HG03460 (cell line): Measurements from ENCODE around the gene SDK1.
"Not testable (repeated sequence)": the region's sequence is repeated elsewhere in the genome, so short reads cannot be mapped to it uniquely, and the experiment has no call there.

Experiments used
- ATAC-seq: cut with Tn5 transposase; IDR thresholded peaks from one replicate; pipeline ENCODE4 v1.9.1; 2021; ENCODE audit not compliant: unreplicated experiment

SDK1 gene

GRCh38 chr7:4203626-4204512 lies 902.8 kb downstream of the SDK1 start:
- ATAC-seq, result no peak

GRCh38 chr7:4204513-4205165 lies 903.6 kb downstream of the SDK1 start:
- no peak for ATAC-seq

DNA sequence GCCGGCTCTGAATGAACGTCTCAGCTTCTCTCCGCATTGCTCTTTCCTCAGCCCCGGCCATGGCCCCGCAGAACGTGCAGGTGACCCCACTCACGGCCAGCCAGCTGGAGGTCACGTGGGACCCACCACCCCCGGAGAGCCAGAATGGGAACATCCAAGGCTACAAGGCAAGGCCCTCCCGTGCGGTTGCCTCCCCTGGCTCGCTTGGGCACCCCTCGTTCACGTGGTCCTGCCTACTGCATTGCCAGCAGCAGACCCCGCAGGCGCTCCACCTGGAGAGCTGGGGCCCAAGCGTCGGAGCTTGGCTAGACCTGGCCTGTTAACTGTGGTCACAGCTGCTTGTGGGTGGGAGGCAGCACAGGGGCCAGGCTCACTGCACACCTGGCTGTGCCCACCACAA lies 904.8 kb downstream of the SDK1 start:
- ATAC-seq, result no peak

GRCh38 chr7:4207011-4207410 lies 906.0 kb downstream of the SDK1 start:
- ATAC-seq, result no peak

GRCh38 chr7:4208086-4208485 lies 907.0 kb downstream of the SDK1 start:
- no peak for ATAC-seq

GRCh38 chr7:4208586-4208985 lies 907.5 kb downstream of the SDK1 start:
- ATAC-seq, result no peak

DNA sequence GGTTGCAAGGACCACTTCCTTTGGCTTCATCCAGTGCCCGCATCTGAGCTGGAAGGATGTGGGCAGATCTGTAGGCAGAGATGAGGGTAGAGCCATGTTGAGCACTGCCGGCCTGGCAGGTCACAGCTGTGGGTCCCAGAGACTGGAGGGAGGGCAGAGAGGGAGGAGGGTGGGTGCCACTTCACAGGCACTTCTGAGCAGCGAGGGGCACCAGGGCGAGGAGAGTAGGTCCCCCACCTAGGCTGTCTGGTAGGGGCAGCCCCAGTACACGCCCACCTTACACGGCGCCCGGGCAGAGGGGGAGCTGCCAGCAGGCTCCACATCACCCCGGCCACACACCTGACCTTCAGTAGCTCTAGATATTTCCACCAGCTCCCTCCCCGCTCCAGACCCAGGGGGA lies 908.1 kb downstream of the SDK1 start:
- ATAC-seq, result no peak

- ATAC-seq, result no peak
Measured at GRCh38 chr7:4209966-4210365, 908.9 kb downstream of the SDK1 start.

GRCh38 chr7:4210821-4211220 lies 909.8 kb downstream of the SDK1 start:
- ATAC-seq, result no peak

DNA sequence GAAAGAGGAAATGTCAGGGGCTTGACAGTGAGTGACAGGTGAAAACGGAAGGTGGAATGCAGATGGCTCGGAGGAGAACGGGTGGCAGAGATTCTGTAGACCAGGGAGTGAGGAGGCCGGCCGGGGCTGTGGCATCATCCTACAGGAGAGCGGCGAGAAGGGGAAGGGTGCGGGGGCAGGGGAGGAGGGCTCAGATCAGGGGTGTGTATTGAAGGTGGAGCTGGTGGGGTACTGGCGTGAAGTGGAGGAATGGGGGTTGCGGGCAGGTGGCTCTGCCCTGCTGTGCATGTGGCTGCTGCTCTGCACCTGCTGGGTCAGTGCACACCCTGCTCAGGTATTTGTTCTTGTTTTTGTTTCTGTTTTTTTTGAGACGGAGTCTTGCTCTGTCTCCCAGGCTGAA lies 910.2 kb downstream of the SDK1 start:
- no peak for ATAC-seq

DNA sequence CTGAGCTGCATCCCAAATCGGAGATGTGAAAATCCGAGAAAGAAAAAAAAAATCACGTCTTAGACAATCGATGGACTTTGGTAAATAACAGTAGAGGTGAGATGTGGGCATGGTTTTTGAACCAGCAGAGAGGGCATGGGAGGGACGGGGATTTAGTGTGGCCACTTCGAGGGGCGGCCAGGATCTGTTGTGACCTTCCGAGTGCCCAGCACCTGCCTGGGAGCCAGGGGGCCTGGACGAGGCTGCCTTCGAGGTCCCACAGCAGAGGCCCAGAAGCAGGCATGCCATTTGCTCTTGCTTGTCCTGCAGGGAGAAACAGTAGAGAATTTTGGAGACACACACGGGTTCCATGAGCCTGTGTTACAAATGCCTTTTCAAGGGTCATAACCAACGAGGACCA lies 911.3 kb downstream of the SDK1 start:
- no peak for ATAC-seq

GRCh38 chr7:4214291-4215155 lies 913.5 kb downstream of the SDK1 start:
- ATAC-seq, result no peak

DNA sequence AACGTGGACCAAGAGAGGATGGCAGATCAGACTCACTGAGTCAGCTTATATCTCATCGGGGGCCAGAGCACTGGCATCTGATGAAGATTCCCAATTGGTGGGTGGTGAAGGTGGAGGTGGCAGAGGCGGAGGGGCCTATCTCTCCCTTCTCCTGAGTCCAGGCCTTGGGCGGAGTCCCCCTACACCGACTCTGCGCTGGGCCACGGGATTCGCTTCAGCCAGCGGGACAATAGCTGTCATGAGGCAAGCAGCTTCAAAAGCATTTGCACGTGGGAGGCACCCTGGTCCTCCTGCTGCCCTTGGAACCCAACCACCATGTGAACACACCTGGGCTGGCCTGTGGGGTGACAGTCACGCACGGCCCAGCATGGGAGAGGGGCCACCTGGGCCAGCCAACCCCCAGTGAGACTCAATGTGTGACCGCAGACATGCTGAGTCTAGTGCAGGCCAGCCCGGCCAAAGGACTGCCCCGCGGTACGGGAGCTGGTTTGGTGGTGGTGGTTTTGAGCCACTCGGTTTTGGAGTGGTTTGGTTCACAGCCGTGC lies 914.2 kb downstream of the SDK1 start:
- no peak for ATAC-seq

- ATAC-seq, result no peak
Measured at GRCh38 chr7:4216016-4216415, 915.0 kb downstream of the SDK1 start.

DNA sequence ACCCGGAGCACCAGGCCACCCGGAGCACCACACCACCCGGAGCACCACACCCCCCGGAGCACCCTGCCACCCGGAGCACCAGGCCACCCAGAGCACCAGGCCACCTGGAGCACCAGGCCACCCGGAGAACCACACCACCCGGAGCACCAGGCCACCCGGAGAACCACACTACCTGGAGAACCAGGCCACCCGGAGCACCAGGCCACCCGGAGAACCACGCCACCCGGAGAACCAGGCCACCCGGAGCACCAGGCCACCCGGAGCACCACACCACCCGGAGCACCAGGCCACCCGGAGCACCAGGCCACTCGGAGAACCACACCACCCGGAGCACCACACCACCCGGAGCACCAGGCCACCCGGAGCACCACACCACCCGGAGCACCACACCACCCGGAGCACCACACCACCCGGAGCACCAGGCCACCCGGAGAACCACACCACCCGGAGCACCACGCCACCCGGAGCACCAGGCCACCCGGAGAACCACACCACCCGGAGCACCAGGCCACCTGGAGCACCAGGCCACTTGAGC lies 916.1 kb downstream of the SDK1 start:
- ATAC-seq, result not testable (repeated sequence)

GRCh38 chr7:4218481-4218880 lies 917.4 kb downstream of the SDK1 start:
- no peak for ATAC-seq

- ATAC-seq, result no peak
Measured at GRCh38 chr7:4220011-4220410, 919.0 kb downstream of the SDK1 start.

GRCh38 chr7:4221043-4221442 lies 920.0 kb downstream of the SDK1 start:
- no peak for ATAC-seq

DNA sequence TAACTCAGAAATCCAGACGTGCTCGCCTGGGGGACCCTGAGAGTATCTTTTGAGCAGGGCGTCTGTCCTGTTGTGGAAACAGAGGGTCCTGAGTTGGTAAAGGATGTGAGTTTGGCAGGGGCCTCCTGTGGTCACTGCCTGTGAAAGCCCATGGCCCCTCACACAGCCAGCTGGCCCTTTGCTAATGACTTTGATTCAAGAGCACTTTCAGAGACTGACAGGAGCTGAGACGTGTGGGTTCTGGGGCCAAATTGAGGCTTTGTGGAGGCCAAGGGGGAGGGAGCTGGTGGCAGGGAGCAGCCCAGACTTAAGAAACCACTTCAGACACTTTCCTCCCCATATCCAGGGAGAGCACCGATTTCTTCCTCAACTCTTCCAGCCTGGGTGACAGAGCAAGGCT lies 921.6 kb downstream of the SDK1 start:
- no peak for ATAC-seq

DNA sequence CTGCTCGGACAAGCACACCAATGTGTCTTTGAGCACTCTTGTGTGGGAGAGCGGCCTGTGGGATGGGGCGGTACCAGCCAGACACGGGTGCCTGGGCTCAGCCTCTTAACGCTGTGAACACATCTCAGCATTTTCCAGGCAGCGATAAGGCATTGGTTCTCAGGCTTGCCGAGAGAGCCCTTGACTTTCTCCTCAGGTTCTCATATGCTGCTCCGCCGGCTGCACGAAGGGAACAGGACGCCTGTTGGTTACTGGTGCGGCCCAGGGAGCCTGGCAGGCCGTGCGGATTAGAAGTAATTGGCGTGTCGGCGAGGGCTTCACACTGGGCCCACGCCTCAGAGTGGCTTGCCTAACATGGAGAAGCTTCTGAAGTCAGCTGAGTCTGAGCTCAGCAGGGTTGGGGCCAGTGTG lies 924.3 kb downstream of the SDK1 start:
- ATAC-seq, result no peak
